ENCODE measurements around the gene GMPS. TPM values are rescaled to one million over a fixed set of nuclear protein-coding genes. Genes with fewer than 3 reads are reported as not detected.

Gene GMPS
- polyA plus RNA-seq, 3 donors from 2014 or later = 48.1 to 98.7 (median 68.1) TPM

DNA sequence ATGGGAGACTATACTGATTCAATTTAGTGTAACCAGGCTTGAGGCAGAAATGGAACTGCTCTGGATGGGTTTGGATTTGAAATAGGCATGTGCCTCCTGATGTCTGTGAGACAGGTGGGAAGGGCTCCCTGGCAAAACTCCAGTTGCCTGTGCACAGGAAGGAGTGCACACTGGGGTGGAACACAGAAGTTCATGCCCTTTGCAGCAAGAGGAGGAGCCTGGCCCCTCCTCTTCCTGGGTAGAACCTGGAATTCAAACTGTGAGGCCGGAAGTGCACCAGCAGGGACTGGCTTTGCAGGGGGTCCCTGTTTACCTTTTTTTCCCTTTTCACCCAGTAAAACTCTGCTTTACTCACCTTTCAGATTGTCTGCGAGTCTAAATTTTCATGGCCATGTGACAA is 99.9 kb downstream of the GMPS start:
- no peak overlapping the region for H3K4me3 Mint-ChIP-seq
- DNase-seq = no peak
- H3K4me1 Mint-ChIP-seq = no peaks in the 10 kb centered on the region
- peaks cover 0 to 6% (median 0%) of the 10 kb centered on the region in 6 donors for H3K9me3 Mint-ChIP-seq
- peaks cover 0 to 5% (median 3%) of the 10 kb centered on the region in 3 donors for H3K27me3 Mint-ChIP-seq (ENCODE audit: low read depth in 3 of 3)
- no peaks in the 10 kb centered on the region for H3K36me3 Mint-ChIP-seq
- H3K27ac Mint-ChIP-seq = no peak overlapping the region

DNA sequence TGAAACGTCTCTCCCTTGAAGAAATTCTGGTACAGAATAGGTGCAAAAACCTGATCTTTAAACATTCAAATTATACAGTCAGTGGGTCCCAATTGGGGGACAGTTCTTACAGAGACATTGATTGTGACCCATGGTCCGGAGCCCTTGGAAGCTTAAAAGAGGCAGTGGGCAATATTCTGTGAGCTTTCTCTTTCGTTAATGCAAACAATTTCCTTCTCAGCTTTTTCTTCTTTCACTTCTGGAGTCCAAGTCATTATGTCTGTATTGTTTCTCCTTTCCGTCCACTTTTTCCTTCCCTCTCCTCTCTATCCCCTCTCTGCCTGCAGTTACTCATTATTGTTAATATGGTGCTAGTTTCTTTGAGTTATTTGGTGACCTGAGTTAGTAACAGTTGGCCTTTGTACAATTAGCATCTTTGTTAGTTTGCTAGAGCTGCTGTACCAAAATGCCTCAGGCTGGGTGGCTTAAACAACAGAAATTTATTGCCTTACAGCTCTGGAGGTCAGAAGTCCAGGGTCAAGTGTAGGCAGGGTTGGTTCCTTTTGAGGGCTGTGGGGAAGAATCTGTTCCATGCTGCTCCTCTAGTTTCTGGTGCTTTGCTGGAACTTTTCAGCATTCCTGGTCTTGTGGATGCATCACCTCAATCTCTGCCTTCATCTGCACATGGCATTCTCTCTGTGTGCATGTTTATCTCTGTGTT is 102.6 kb downstream of the GMPS start:
- DNase-seq = no peak
- Mint-ChIP-seq H3K36me3 (no peaks in the 10 kb centered on the region), H3K27ac (no peak overlapping the region), H3K4me3 (no peak overlapping the region), H3K9me3 (peaks cover 0 to 3% (median 0%) of the 10 kb centered on the region in 6 donors), H3K4me1 (no peaks in the 10 kb centered on the region), H3K27me3 (ENCODE audit: low read depth in 3 of 3) (peaks cover 0 to 3% (median 3%) of the 10 kb centered on the region in 3 donors)

DNA sequence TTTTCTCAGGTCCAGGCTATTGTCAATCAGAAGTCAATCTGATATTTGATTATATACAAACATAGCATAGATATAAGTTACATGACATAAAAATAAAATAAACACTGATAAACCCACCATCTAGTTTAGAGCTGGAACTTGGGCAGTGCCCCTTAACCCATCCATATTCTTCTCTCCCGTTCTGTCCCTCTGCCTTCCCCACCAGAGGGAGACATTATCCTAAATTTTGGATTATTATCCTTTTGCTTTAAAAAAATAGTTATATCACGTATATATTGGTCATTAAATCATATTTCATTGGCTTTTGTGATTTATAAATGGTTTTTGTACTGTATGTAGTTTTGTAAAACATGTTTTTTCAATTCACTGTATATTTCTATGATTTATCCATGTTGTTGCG is 107.9 kb downstream of the GMPS start:
- Mint-ChIP-seq H3K27ac (no peak overlapping the region), H3K4me1 (no peaks in the 10 kb centered on the region), H3K27me3 (ENCODE audit: low read depth in 3 of 3) (no peaks in the 10 kb centered on the region), H3K4me3 (no peak overlapping the region), H3K9me3 (no peaks in the 10 kb centered on the region), H3K36me3 (no peaks in the 10 kb centered on the region)
- DNase-seq = no peak

DNA sequence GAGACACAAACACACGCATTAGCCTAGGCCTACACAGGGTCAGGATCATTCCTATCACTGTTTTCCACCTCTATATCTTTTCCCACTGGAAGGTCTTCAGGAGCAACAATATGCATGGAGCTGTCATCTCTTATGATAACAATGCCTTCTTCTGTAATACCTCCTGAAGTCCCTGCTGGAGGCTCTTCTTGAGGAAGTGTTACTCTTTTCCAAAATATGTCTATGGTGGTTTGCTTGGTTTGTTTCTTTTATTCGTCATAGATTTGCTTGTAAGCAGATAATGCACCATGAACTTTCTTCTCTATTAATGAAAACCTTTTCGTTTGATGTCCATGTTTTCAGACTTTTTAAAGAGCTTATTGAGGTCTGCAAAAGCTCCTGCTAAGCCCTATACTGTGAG is 109.3 kb downstream of the GMPS start:
- H3K27me3 Mint-ChIP-seq (ENCODE audit: low read depth in 3 of 3) = peaks cover 0 to 2% (median 0%) of the 10 kb centered on the region in 3 donors
- H3K4me1 Mint-ChIP-seq = no peaks in the 10 kb centered on the region
- DNase-seq = no peak
- no peak overlapping the region for H3K27ac Mint-ChIP-seq
- no peaks in the 10 kb centered on the region for H3K36me3 Mint-ChIP-seq
- H3K4me3 Mint-ChIP-seq = no peak overlapping the region
- peaks cover 0 to 1% (median 0%) of the 10 kb centered on the region in 6 donors for H3K9me3 Mint-ChIP-seq

DNA sequence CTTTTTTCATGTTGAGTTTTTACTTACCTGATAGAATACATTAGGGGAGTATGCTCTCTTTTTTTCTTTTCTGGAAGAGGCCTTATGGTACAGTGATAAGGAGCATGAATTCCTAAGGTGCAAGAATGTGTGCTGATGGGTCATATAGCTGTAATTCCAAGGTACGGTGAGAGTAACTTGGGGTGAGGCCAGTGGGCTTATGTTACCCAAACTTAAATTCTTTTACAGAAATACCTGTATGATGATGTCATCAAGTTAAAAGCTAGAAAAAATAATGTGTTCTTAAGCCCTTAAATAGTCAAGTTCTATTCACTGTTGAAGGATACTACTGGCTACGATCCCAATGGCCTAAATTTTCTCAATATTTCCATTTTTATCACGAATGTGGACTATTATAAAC is 111.2 kb downstream of the GMPS start:
- peaks cover 0 to 1% (median 0%) of the 10 kb centered on the region in 6 donors for H3K9me3 Mint-ChIP-seq
- H3K4me1 Mint-ChIP-seq = no peaks in the 10 kb centered on the region
- H3K27ac Mint-ChIP-seq = no peak overlapping the region
- H3K27me3 Mint-ChIP-seq (ENCODE audit: low read depth in 3 of 3) = peaks cover 0 to 6% (median 4%) of the 10 kb centered on the region in 3 donors
- no peak overlapping the region for H3K4me3 Mint-ChIP-seq
- no peak for DNase-seq
- H3K36me3 Mint-ChIP-seq = no peaks in the 10 kb centered on the region

DNA sequence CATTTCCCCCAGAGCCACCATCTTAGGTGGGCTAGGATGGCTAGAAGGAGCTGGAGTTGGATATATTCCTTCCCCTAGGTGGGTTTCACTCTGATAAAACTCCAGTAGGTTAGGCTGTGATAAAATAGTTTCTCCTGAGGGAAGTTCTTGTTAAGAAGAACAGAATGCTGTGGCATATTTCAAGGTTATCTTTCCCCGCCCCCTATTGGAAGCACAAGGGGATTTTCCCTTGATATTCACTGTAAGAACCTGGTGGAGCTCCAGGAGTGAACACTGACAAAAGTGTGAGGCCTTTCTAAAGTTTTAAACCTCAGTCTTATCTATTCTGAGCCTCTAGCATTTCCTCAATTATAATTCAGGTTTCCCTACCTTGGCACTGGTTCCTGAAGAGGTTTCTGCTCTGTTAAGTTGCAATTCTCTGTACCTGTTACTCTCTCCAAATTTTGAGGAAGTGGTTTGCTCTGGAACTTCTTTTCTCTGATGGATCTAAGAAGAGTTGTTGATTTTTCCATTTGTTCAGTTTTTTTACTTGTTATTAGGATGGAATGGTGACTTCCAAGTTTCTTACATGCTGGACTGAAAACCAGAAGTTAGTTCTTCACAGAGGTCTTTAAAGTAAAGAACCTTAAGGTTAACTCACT is 113.5 kb downstream of the GMPS start:
- Mint-ChIP-seq H3K4me1 (no peaks in the 10 kb centered on the region), H3K27ac (no peak overlapping the region), H3K36me3 (no peaks in the 10 kb centered on the region), H3K4me3 (no peak overlapping the region), H3K9me3 (peaks cover 0 to 1% (median 0%) of the 10 kb centered on the region in 6 donors), H3K27me3 (ENCODE audit: low read depth in 3 of 3) (peaks cover 0 to 6% (median 4%) of the 10 kb centered on the region in 3 donors)
- no peak for DNase-seq

DNA sequence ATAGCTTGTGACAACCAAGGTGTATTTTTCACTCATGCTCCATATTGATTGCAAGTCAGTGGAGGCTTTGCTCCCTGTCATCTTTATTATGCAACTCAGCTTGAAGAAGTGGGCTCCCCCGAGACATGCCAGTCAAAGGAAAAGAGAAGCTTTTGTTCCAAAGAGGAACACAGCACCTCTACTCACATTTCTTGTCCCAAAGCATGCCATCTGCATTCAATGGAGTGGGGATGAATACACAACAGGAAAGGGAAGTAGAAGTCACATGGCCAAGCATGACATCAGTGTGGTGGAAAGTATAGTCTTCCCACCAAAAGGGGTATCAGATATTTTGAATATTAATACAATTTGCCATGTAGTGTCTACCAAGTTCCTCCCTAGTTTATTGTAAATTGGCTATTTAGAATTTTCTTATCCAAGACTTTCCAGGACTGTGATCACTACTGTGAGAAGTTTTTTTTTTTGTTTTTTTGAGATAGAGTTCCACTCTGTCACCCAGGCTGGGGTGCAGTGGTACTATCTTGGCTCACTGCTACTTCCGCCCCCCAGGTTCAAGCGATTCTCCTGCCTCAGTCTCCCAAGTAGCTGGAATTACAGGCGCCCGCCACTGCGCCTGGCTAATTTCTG is 114.5 kb downstream of the GMPS start:
- Mint-ChIP-seq H3K4me1 (no peaks in the 10 kb centered on the region), H3K27me3 (ENCODE audit: low read depth in 3 of 3) (peaks cover 0 to 6% (median 4%) of the 10 kb centered on the region in 3 donors), H3K9me3 (peaks cover 0 to 1% (median 0%) of the 10 kb centered on the region in 6 donors), H3K36me3 (no peaks in the 10 kb centered on the region), H3K4me3 (no peak overlapping the region), H3K27ac (no peak overlapping the region)
- no peak for DNase-seq

DNA sequence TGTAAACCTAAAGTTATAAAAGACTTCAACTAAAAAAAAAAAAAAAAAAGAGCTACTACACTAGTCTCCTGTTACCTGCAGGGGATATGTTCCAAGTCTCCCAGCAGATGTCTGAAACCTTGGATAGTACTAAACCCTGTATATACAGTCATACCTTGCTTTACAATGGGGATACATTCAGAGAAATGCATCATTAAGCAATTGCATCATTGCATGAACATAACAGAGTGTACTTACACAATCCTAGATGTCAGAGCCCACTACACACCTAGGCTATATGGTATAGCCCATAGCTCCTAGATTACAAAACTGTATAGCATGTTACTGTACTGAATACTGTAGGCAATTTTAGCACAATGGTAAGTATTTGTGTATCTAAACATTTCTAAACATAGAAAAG is 119.1 kb downstream of the GMPS start:
- peaks cover 2 to 5% (median 3%) of the 10 kb centered on the region in 3 donors for H3K27me3 Mint-ChIP-seq (ENCODE audit: low read depth in 3 of 3)
- no peaks in the 10 kb centered on the region for H3K9me3 Mint-ChIP-seq
- H3K27ac Mint-ChIP-seq = no peak overlapping the region
- H3K4me1 Mint-ChIP-seq = no peaks in the 10 kb centered on the region
- no peak overlapping the region for H3K4me3 Mint-ChIP-seq
- no peak for DNase-seq
- no peaks in the 10 kb centered on the region for H3K36me3 Mint-ChIP-seq

DNA sequence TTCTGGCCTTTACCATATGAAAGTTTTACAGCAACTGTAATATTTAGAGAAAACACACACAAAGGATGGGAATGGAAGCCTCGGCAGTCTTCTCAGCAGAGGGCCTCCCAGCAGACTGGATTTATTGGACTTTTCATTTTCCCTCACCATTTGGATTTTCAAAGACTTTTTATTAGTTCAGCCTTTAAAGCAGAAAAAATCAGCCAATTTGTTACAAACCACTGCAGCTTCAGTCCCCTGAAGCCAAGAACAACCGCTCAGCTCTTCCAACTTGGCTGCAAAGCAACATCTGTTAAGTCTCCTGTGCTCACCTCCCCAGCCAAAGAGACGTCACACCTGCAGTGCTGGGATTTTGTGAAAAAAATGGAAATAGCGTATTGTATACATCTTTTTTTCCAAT is 120.8 kb downstream of the GMPS start:
- Mint-ChIP-seq H3K4me1 (no peaks in the 10 kb centered on the region), H3K27ac (no peak overlapping the region), H3K4me3 (no peak overlapping the region), H3K27me3 (ENCODE audit: low read depth in 3 of 3) (peaks cover 1 to 3% (median 2%) of the 10 kb centered on the region in 3 donors), H3K9me3 (no peaks in the 10 kb centered on the region), H3K36me3 (no peaks in the 10 kb centered on the region)
- DNase-seq = no peak

DNA sequence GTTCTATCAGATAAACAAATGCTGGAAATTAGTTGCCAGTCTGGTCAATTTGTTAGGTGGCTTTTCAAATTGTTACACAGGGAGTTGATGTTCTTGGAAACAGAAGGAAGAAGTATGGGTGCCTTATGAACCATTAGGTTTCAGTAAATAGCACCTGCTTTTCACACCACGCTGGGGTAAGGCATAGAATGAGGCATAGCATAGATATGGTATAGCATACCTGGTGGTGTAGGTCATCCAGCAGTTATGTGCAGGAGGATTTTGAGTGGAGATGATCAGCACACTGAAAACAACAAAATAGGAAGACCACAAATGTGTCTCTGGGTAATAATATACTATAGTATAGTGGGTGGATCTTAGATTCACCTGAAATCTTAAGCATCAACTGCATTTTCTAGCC is 121.4 kb downstream of the GMPS start:
- H3K36me3 Mint-ChIP-seq = no peaks in the 10 kb centered on the region

More for the DNA sequence above, 121.4 kb downstream of the GMPS start:
- H3K27me3 Mint-ChIP-seq (ENCODE audit: low read depth in 3 of 3) = peaks cover 0 to 2% (median 1%) of the 10 kb centered on the region in 3 donors
- DNase-seq = no peak
- H3K4me3 Mint-ChIP-seq = no peak overlapping the region
- no peaks in the 10 kb centered on the region for H3K9me3 Mint-ChIP-seq
- H3K4me1 Mint-ChIP-seq = no peaks in the 10 kb centered on the region
- H3K27ac Mint-ChIP-seq = no peak overlapping the region

Other genes with a start within 250 kb of the GMPS start
- gene PLCH1, start 125.6 kb upstream of the GMPS start, polyA plus RNA-seq = under 1 TPM in 1 of 3 donors, not detected in 2; 0.11 TPM
- 1 to 10 TPM; 1.2 to 3.2 (median 2.2) TPM for gene C3orf33, start 64.4 kb upstream of the GMPS start, polyA plus RNA-seq
- 10 to 100 TPM; 11.8 to 24.7 (median 20.4) TPM for gene SLC33A1, start 16.2 kb upstream of the GMPS start, polyA plus RNA-seq
- gene KCNAB1, start 249.9 kb downstream of the GMPS start, polyA plus RNA-seq = under 1 TPM; 0.06 to 0.37 (median 0.31) TPM